ENCODE measurements around the gene ZFX. TPM values are rescaled to one million over a fixed set of nuclear protein-coding genes. Genes with fewer than 3 reads are reported as not detected.

The ZFX gene
- total RNA-seq, 1 donor from 2014 or later = 32.8 TPM

DNA sequence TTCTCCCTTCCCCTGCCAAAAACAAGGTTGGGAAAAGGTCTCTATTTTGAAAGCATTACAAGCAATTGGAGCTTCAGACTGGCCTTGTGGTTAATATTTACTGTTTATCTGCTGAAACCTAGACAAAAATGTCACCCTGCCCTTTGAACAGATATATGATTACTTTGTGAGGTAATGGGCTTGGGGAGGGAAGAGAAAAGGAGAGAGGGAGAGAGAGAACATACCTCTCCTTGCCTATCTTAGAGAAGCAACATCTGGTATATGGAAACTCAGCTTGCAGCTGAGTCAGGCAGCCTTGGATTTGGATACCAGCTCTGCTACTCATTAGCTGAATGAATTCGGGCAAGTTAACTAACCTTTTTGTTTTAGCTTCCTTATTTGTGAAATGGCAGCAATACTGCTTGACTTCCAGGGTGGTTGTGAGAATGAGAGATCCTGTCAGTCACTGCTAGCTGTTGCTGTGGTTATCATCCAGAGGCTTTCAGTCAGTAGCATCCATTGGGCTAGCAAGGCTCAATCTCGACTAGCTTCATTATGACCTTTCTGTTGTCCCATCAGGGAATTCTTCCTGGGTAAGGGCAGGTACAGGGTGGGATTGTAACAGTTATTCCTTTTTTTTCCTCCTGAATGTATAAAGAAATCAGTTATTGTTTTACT lies 41.1 kb downstream of the ZFX start:
- Histone ChIP-seq H3K27me3 (ENCODE audit: low read depth) (no peaks in the 10 kb centered on the region), H3K36me3 (no peaks in the 10 kb centered on the region), H3K9me3 (replicated peaks) (no peaks in the 10 kb centered on the region), H3K4me1 (peaks cover 19% of the 10 kb centered on the region), H3K27ac (replicated peaks) (no peak overlapping the region), H3K4me3 (no peak overlapping the region)
- TF ChIP-seq, protein P1, sequence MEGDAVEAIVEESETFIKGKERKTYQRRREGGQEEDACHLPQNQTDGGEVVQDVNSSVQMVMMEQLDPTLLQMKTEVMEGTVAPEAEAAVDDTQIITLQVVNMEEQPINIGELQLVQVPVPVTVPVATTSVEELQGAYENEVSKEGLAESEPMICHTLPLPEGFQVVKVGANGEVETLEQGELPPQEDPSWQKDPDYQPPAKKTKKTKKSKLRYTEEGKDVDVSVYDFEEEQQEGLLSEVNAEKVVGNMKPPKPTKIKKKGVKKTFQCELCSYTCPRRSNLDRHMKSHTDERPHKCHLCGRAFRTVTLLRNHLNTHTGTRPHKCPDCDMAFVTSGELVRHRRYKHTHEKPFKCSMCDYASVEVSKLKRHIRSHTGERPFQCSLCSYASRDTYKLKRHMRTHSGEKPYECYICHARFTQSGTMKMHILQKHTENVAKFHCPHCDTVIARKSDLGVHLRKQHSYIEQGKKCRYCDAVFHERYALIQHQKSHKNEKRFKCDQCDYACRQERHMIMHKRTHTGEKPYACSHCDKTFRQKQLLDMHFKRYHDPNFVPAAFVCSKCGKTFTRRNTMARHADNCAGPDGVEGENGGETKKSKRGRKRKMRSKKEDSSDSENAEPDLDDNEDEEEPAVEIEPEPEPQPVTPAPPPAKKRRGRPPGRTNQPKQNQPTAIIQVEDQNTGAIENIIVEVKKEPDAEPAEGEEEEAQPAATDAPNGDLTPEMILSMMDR (IDR thresholded peaks at IDR 0.05; ENCODE audit: borderline replicate concordance) = no peak
- intact Hi-C loops (cut with micrococcal nuclease) = no loop called here
- DNase-seq = no peak

DNA sequence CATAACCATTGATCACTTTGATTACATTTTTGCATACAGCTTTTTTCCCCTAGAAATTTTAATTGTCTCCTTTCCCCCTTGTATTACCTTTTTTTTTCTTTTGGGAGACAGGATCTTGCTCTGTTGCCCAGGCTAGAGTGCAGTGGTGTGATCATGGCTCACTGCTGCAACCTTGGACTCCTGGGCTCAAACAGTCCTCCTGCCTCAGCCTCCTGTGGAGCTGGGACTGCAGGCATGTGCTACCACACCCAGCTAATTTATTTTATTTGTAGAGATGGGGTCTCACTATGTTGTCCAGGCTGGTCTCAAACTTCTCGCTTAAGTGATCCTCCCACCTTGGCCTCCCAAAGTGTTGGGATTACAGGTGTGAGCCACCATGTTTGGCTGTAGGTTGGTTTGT lies 47.0 kb downstream of the ZFX start:
- Histone ChIP-seq H3K36me3 (no peaks in the 10 kb centered on the region), H3K27ac (replicated peaks) (no peak overlapping the region), H3K9me3 (replicated peaks) (no peaks in the 10 kb centered on the region), H3K4me1 (peaks cover 26% of the 10 kb centered on the region), H3K4me3 (no peak overlapping the region), H3K27me3 (ENCODE audit: low read depth) (no peaks in the 10 kb centered on the region)
- TF ChIP-seq, protein P1 (IDR thresholded peaks at IDR 0.05; ENCODE audit: borderline replicate concordance) = no peak
- intact Hi-C loops (cut with micrococcal nuclease) = no loop called here
- no peak for DNase-seq

DNA sequence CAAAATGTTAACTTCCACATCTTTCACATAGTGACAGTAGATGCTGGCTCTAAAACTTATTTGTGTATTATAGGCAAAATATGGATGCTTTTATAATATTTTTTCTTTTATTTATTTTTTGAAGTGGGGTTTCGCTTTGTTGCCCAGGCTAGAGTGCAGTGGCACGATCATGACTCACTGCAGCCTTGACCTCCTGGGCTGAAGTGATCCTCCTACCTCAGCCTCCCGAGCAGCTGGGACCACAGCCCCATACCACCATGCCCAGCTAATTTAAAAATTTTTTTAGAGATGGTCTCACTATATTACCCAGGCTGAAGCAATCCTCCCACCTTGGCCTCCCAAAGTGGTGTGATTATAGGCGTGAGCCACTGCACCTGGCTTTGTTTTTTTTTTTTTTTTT lies 48.6 kb downstream of the ZFX start:
- Histone ChIP-seq H3K4me1 (peaks cover 40% of the 10 kb centered on the region), H3K27ac (replicated peaks) (no peak overlapping the region), H3K27me3 (ENCODE audit: low read depth) (no peaks in the 10 kb centered on the region), H3K36me3 (no peaks in the 10 kb centered on the region), H3K9me3 (replicated peaks) (no peaks in the 10 kb centered on the region), H3K4me3 (no peak overlapping the region)
- intact Hi-C loops (cut with micrococcal nuclease) = no loop called here
- DNase-seq = no peak
- TF ChIP-seq, protein P1 (IDR thresholded peaks at IDR 0.05; ENCODE audit: borderline replicate concordance) = no peak

DNA sequence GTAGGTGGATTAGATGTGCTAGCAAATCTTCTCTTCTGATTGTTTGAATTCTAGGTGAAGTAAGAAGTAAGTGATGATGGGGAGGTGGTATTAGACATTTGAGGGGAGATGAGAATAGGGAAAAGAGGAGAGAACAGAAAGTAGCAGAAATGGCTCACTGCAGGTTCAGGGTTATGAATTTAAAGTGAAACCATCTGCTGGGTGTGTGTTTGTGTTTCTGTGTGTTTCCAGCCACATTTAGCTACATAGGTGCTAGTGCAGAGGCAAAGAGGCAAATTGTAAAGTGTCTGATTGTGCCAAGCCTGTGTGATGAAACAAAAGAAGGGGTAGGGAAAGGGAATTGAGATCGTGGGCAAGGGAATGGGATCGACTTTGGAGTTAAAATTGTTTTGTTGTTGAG lies 50.6 kb downstream of the ZFX start:
- no peak for DNase-seq
- Histone ChIP-seq H3K36me3 (no peaks in the 10 kb centered on the region), H3K9me3 (replicated peaks) (no peaks in the 10 kb centered on the region), H3K27ac (replicated peaks) (no peak overlapping the region), H3K4me3 (no peak overlapping the region), H3K27me3 (ENCODE audit: low read depth) (no peaks in the 10 kb centered on the region), H3K4me1 (peaks cover 45% of the 10 kb centered on the region)
- intact Hi-C loops (cut with micrococcal nuclease) = no loop called here
- TF ChIP-seq, protein P1 (IDR thresholded peaks at IDR 0.05; ENCODE audit: borderline replicate concordance) = no peak

DNA sequence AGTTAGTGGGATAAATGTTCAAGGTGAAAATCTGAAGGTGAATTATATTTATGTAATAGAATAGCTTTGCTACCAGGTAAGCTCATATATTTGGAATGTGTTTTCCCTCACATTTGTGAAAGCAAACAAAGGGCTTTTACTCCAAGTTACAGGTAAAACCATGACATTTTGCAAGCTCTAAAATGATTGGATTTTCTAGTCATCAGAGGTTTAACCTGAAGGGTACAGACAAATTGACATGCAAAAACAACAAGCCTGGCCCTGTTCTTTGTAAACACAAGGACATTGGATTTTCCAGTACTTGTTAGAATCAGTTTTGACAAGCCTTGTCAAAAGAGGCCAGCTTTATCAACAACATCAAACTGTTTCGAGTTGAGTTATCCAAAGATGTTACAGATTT lies 51.7 kb downstream of the ZFX start:
- intact Hi-C loops (cut with micrococcal nuclease) = no loop called here
- Histone ChIP-seq H3K9me3 (replicated peaks) (no peaks in the 10 kb centered on the region), H3K27ac (replicated peaks) (peak overlapping the region; percentile 11), H3K4me1 (peaks cover 45% of the 10 kb centered on the region), H3K36me3 (no peaks in the 10 kb centered on the region), H3K27me3 (ENCODE audit: low read depth) (no peaks in the 10 kb centered on the region), H3K4me3 (no peak overlapping the region)
- TF ChIP-seq, protein P1 (IDR thresholded peaks at IDR 0.05; ENCODE audit: borderline replicate concordance) = no peak
- no peak for DNase-seq
